PC-3 (cell line): ENCODE data around the gene ZNF771.

Source experiments
- EZH2 ChIP-seq: fragments of 300-600 bp; sonication (generic); IDR thresholded peaks from one replicate; pipeline ENCODE4 v1.6.1; 2017; ENCODE audit warnings: antibody characterized with exemption, mild to moderate bottlenecking, low read length; ENCODE audit not compliant: unreplicated experiment
- EZH2phosphoT487 ChIP-seq: fragments of 300-600 bp; sonication (generic); IDR thresholded peaks from 2 replicates; pipeline ENCODE4 v1.6.1; 2018; ENCODE audit warnings: mild to moderate bottlenecking, antibody characterized with exemption, low read length, borderline replicate concordance
- TF ChIP-seq, protein P1 (sequence below): fragments of 300-600 bp; sonication (generic); conservative IDR thresholded peaks from 2 replicates; pipeline ENCODE4 v1.5.1; 2017; ENCODE audit warnings: antibody characterized with exemption, low read depth, mild to moderate bottlenecking, low read length

DNA sequence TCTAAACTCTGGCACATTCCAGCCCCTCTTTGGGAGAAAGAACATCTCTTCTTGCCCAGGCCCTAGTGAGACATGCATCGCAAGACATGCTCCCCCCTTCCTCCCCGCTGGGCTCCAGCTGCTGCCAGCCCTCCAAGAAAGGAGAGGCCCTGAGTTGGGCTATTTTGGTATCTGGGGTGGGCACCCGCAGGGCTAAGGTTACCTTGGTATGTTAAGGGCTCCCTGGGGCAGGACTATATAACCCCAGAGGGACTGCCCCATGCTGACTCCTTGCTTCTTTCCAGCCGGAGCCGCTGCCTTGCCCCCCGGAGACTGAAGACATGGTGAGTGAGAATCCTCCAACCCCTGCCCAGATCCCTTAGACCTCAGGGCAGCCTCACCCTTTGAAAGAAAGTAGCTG, 32.9 kb upstream of the ZNF771 start, which contains the start of gene MYL11:
- TF ChIP-seq, protein P1, sequence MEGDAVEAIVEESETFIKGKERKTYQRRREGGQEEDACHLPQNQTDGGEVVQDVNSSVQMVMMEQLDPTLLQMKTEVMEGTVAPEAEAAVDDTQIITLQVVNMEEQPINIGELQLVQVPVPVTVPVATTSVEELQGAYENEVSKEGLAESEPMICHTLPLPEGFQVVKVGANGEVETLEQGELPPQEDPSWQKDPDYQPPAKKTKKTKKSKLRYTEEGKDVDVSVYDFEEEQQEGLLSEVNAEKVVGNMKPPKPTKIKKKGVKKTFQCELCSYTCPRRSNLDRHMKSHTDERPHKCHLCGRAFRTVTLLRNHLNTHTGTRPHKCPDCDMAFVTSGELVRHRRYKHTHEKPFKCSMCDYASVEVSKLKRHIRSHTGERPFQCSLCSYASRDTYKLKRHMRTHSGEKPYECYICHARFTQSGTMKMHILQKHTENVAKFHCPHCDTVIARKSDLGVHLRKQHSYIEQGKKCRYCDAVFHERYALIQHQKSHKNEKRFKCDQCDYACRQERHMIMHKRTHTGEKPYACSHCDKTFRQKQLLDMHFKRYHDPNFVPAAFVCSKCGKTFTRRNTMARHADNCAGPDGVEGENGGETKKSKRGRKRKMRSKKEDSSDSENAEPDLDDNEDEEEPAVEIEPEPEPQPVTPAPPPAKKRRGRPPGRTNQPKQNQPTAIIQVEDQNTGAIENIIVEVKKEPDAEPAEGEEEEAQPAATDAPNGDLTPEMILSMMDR = no peak
- TF ChIP-seq EZH2phosphoT487 (no peak), EZH2 (no peak)
